ENCODE measurements around the gene GLB1L.

Gene GLB1L

GRCh38 chr2:219197388-219197787, 47.9 kb downstream of the GLB1L start:
- DNase-seq (ENCODE audit: low read depth, low spot score): no peak

GRCh38 chr2:219186754-219187456, 58.3 kb downstream of the GLB1L start:
- H3K4me3 ChIP-seq (ENCODE audit: low read length): no peak overlapping the region
- DNase-seq (ENCODE audit: low read depth, low spot score): no peak

More at GRCh38 chr2:219197388-219197787, 47.9 kb downstream of the GLB1L start:
- H3K4me3 ChIP-seq (ENCODE audit: low read length): no peak overlapping the region
